ENCODE data around the gene MYMX.

DNA sequence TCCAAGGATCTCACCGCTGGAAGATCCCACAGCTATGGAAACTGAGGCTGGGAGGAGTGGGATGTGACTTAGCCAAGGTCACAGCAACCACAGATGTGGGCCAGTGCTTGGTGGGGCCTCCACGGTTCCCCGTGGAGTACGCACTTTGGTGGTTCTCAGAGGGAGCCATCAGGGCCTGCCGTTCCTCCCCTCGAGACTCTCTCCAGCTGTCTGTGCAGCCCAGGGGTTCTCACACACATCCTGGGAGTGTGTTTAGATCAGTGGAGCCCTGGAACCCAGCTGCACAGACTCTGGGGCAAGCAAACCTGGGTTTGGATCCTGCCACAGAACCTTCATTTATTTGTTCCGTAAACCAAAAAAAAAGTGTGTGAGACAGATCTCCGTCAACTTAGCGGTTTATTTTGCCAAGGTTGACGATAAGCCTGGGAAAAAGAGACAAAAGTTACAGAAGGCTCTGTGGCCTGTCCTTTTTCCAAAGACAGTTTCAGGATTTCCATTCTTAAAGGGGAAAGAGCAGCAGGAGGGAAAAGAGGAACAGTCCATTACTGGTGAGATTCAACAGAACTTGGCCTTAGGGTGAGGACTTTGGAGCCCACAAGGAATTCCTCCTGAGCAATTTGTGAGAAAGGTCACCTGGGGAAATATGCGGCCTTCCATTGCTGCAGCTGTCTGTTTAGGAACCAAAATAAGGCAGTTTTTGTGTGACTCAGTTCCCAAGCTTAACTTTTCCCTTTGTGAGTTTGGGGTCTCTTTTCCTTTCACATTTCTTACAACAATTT lies 13.6 kb upstream of the MYMX start:
- TF ChIP-seq, protein P1, sequence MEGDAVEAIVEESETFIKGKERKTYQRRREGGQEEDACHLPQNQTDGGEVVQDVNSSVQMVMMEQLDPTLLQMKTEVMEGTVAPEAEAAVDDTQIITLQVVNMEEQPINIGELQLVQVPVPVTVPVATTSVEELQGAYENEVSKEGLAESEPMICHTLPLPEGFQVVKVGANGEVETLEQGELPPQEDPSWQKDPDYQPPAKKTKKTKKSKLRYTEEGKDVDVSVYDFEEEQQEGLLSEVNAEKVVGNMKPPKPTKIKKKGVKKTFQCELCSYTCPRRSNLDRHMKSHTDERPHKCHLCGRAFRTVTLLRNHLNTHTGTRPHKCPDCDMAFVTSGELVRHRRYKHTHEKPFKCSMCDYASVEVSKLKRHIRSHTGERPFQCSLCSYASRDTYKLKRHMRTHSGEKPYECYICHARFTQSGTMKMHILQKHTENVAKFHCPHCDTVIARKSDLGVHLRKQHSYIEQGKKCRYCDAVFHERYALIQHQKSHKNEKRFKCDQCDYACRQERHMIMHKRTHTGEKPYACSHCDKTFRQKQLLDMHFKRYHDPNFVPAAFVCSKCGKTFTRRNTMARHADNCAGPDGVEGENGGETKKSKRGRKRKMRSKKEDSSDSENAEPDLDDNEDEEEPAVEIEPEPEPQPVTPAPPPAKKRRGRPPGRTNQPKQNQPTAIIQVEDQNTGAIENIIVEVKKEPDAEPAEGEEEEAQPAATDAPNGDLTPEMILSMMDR (conservative IDR thresholded peaks at IDR 0.05; ENCODE audit: low read depth, low read length) = no peak
- TF ChIP-seq EZH2 (IDR thresholded peaks at IDR 0.05; ENCODE audit: borderline replicate concordance, low read depth, low read length, poor library complexity, severe bottlenecking) = no peak

Data from A673 (cell line).